ENCODE measurements around the gene FAM53B. TPM values are rescaled to one million over a fixed set of nuclear protein-coding genes. Genes with fewer than 3 reads are reported as not detected.

The FAM53B gene
- total RNA-seq, 2 experiments from 2014 or later, result 56.6 to 58.5 TPM

DNA sequence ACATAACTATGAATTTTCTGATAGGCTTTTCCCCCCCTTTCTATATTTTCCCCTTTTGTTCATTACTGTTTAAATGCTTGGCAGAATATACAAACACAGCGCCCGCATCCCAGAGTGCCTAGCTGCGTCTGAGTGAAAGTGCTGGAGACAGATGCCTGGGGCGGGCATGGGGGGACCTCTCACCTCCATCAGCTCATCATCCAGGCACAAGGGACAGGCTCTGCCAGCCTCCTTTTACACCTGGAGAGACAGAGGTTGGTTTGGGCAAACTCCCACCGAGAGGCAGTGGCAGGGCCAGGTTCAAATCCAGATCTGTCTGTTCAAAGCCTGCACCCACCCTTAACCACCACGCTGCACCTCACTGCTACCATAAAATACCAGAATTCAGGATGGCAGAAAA is 104.5 kb downstream of the FAM53B start:
- Histone ChIP-seq H3K9me2 (ENCODE audit: insufficient read depth, low read length) (no peaks in the 10 kb centered on the region), H4K20me1 (ENCODE audit: insufficient read depth, low read length) (no peaks in the 10 kb centered on the region), H2AFZ (ENCODE audit: low read length) (no peak overlapping the region), H3K4me2 (ENCODE audit: low read length) (no peak overlapping the region), H3K4me1 (ENCODE audit: insufficient read depth, low read length, poor library complexity, severe bottlenecking) (peaks cover 21% of the 10 kb centered on the region), H3K79me2 (ENCODE audit: insufficient read depth, low read depth, low read length) (peaks cover under 1% of the 10 kb centered on the region; the same call in 1 of the 2 replicates), H3K36me3 (ENCODE audit: insufficient read depth, low read length) (peaks cover 41% of the 10 kb centered on the region), H3K9me3 (ENCODE audit: low read length) (no peaks in the 10 kb centered on the region; the same call in 1 of the 2 replicates), H3K27ac (ENCODE audit: low read depth, low read length, poor library complexity, severe bottlenecking) (no peak overlapping the region), H3K4me3 (ENCODE audit: low read depth, low read length, poor library complexity, severe bottlenecking) (no peak overlapping the region)
- BruUV-seq (replicated peaks), result no TSS peak
- CTCF ChIA-PET (ENCODE audit: unreplicated experiment), result no interaction called here
- no peak for TF ChIP-seq CTCF (conservative IDR thresholded peaks at IDR 0.05; ENCODE audit: low read length)
- TF ChIP-seq EZH2phosphoT487 (IDR thresholded peaks at IDR 0.05; ENCODE audit: borderline replicate concordance, low read depth, low read length), result no peak
- intact Hi-C loops (cut with micrococcal nuclease; ENCODE audit: unreplicated experiment), result no loop called here
- no peak for DNase-seq (ENCODE audit: low spot score)
- POLR2A ChIA-PET, result no interaction called here

- no peak overlapping the region for H3K4me3 ChIP-seq (ENCODE audit: low read depth, low read length, poor library complexity, severe bottlenecking)
- H3K9me3 ChIP-seq (ENCODE audit: low read length), result no peaks in the 10 kb centered on the region; the same call in 1 of the 2 replicates
- peaks cover 21% of the 10 kb centered on the region for H3K4me1 ChIP-seq (ENCODE audit: insufficient read depth, low read length, poor library complexity, severe bottlenecking)
- BruUV-seq (replicated peaks), result no TSS peak
- DNase-seq (ENCODE audit: low spot score), result no peak
- no peak overlapping the region for H3K27ac ChIP-seq (ENCODE audit: low read depth, low read length, poor library complexity, severe bottlenecking)
- peaks cover 4% of the 10 kb centered on the region; the same call in 1 of the 2 replicates for H3K79me2 ChIP-seq (ENCODE audit: insufficient read depth, low read depth, low read length)
- H4K20me1 ChIP-seq (ENCODE audit: insufficient read depth, low read length), result no peaks in the 10 kb centered on the region
- no peaks in the 10 kb centered on the region for H3K9me2 ChIP-seq (ENCODE audit: insufficient read depth, low read length)
- H2AFZ ChIP-seq (ENCODE audit: low read length), result no peak overlapping the region
- H3K4me2 ChIP-seq (ENCODE audit: low read length), result no peak overlapping the region
- TF ChIP-seq EZH2phosphoT487 (IDR thresholded peaks at IDR 0.05; ENCODE audit: borderline replicate concordance, low read depth, low read length) (no peak), CTCF (conservative IDR thresholded peaks at IDR 0.05; ENCODE audit: low read length) (no peak)
- intact Hi-C loops (cut with micrococcal nuclease; ENCODE audit: unreplicated experiment), result no loop called here
- peaks cover 46% of the 10 kb centered on the region for H3K36me3 ChIP-seq (ENCODE audit: insufficient read depth, low read length)
- ChIA-PET CTCF (ENCODE audit: unreplicated experiment) (interaction anchor here (0.6 kb wide), 1 partner anchor 49 kb away, joined by 3 read pairs; no protein-coding TSS in a partner anchor), POLR2A (no interaction called here)
These were observed 105.0 kb downstream of the FAM53B start for GRCh38 chr10:124639206-124639605.

DNA sequence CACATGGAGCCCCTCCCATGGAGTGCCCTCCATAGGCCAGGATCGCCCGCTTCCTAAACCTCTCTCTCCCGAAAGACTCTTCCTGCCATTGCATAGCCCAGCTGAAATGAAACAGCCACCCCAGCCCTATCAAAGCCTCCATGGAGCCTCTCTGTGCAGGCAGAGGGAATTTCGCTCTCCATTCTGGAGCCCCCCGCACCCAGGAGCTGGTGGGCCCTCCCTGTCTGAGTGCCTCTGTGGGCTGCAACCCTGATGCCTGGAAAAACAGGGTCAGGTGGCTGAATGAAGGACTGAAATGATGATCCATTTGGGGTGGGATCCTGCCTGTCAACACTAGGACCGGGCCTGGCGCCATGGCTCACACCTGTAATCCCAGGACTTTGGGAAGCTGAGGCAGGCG is 106.4 kb downstream of the FAM53B start:
- POLR2A ChIA-PET, result interaction anchor here (0.7 to 0.8 kb wide), 2 partner anchors 11 to 863 kb away, joined by 3 to 4 read pairs; no protein-coding TSS in a partner anchor
- H4K20me1 ChIP-seq (ENCODE audit: insufficient read depth, low read length), result no peaks in the 10 kb centered on the region
- H3K9me3 ChIP-seq (ENCODE audit: low read length), result no peaks in the 10 kb centered on the region; the same call in 1 of the 2 replicates
- intact Hi-C loops (cut with micrococcal nuclease; ENCODE audit: unreplicated experiment), result no loop called here
- H3K4me1 ChIP-seq (ENCODE audit: insufficient read depth, low read length, poor library complexity, severe bottlenecking), result peaks cover 21% of the 10 kb centered on the region
- no peak for TF ChIP-seq CTCF (conservative IDR thresholded peaks at IDR 0.05; ENCODE audit: low read length)
- TF ChIP-seq EZH2phosphoT487 (IDR thresholded peaks at IDR 0.05; ENCODE audit: borderline replicate concordance, low read depth, low read length), result no peak
- CTCF ChIA-PET (ENCODE audit: unreplicated experiment), result no interaction called here
- H3K4me3 ChIP-seq (ENCODE audit: low read depth, low read length, poor library complexity, severe bottlenecking), result no peak overlapping the region
- no TSS peak for BruUV-seq (replicated peaks)
- peaks cover 50% of the 10 kb centered on the region for H3K36me3 ChIP-seq (ENCODE audit: insufficient read depth, low read length)
- H3K27ac ChIP-seq (ENCODE audit: low read depth, low read length, poor library complexity, severe bottlenecking), result no peak overlapping the region
- DNase-seq (ENCODE audit: low spot score), result no peak
- H3K9me2 ChIP-seq (ENCODE audit: insufficient read depth, low read length), result no peaks in the 10 kb centered on the region
- peaks cover 10% of the 10 kb centered on the region; the same call in 1 of the 2 replicates for H3K79me2 ChIP-seq (ENCODE audit: insufficient read depth, low read depth, low read length)
- no peak overlapping the region for H2AFZ ChIP-seq (ENCODE audit: low read length)
- no peak overlapping the region for H3K4me2 ChIP-seq (ENCODE audit: low read length)
